RWPE2 (cell line): ENCODE data around the gene PLXDC1.

Source experiments
- ATAC-seq: fragments of 200-7000 bp; cut with Tn5 transposase; 3 replicates; pipeline ENCODE4 v1.9.1; 2021; ENCODE audit warnings: low read depth
- DNase-seq: peaks from one replicate; pipeline ENCODE4 v3.0.0-alpha.2; 2020; ENCODE audit warnings: low spot score
- H3K27ac ChIP-seq: fragments of 450-650 bp; 2 replicates; pipeline ENCODE4 v1.5.1; 2017; ENCODE audit warnings: mild to moderate bottlenecking; ENCODE audit not compliant: poor library complexity, severe bottlenecking
- H3K27me3 ChIP-seq: fragments of 250-450 bp; sonication (Bioruptor Pico); 2 replicates; pipeline ENCODE4 v1.5.1; 2021; ENCODE audit warnings: mild to moderate bottlenecking, moderate library complexity; ENCODE audit not compliant: insufficient read depth, poor library complexity, severe bottlenecking
- H3K36me3 ChIP-seq: fragments of 250-450 bp; sonication (Bioruptor Pico); 2 replicates; pipeline ENCODE4 v1.5.1; 2020; ENCODE audit warnings: low read depth, mild to moderate bottlenecking, moderate library complexity
- H3K4me1 ChIP-seq: fragments of 250-450 bp; sonication (Bioruptor Pico); 2 replicates; pipeline ENCODE4 v1.5.1; 2021; ENCODE audit warnings: mild to moderate bottlenecking, moderate library complexity; ENCODE audit not compliant: insufficient read depth, poor library complexity, severe bottlenecking
- H3K4me3 ChIP-seq: fragments of 250-450 bp; sonication (Bioruptor Pico); 2 replicates; pipeline ENCODE4 v1.5.1; 2021; ENCODE audit warnings: mild to moderate bottlenecking, moderate library complexity; ENCODE audit not compliant: severe bottlenecking
- H3K9me3 ChIP-seq: fragments of 250-450 bp; sonication (Bioruptor Pico); 2 replicates; pipeline ENCODE4 v1.5.1; 2021; ENCODE audit warnings: mild to moderate bottlenecking, moderate library complexity; ENCODE audit not compliant: severe bottlenecking
- CTCF ChIP-seq: fragments of 450-650 bp; IDR thresholded peaks from one replicate; pipeline ENCODE4 v1.5.1; 2017; ENCODE audit warnings: mild to moderate bottlenecking, moderate library complexity; ENCODE audit not compliant: poor library complexity, severe bottlenecking

The PLXDC1 gene

DNA sequence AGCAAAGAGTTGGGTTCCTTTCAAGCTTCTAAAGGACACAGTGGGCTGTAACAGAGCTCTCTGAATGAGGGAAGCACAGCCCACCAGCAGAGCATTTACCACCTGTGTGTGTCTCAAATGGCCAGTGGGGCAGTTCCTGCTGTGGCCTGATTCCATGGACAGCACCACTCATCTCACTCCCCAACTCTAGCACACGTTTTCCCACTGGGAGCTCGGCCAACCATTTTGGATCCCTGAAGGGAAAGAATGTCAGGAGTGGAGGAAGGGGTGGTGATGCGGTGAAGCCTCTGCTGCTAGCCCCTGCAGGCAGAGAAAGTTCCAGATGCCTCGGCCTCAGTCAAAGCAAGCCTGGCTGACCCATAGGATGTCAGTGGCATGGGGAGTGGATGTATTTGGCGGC lies 86.6 kb downstream of the PLXDC1 start:
- TF ChIP-seq CTCF: no peak
- Histone ChIP-seq H3K4me1 (no peaks in the 10 kb centered on the region), H3K27me3 (no peaks in the 10 kb centered on the region), H3K4me3 (no peak overlapping the region), H3K27ac (no peak overlapping the region), H3K36me3 (no peaks in the 10 kb centered on the region), H3K9me3 (no peaks in the 10 kb centered on the region)
- ATAC-seq: no peak
- no peak for DNase-seq

GRCh38 chr17:39064374-39064773 lies 87.1 kb downstream of the PLXDC1 start:
- Histone ChIP-seq H3K4me3 (no peak overlapping the region), H3K36me3 (no peaks in the 10 kb centered on the region), H3K27ac (no peak overlapping the region), H3K9me3 (no peaks in the 10 kb centered on the region), H3K4me1 (no peaks in the 10 kb centered on the region), H3K27me3 (no peaks in the 10 kb centered on the region)
- TF ChIP-seq CTCF: no peak
- DNase-seq: no peak
- 0 out of 3 replicates have a peak, but pooled peaks have one; percentile 17 for ATAC-seq

- no peak for TF ChIP-seq CTCF
- ATAC-seq (no peak), DNase-seq (no peak)
- H3K4me1 ChIP-seq: no peaks in the 10 kb centered on the region
- H3K36me3 ChIP-seq: no peaks in the 10 kb centered on the region
- no peak overlapping the region for H3K4me3 ChIP-seq
- no peaks in the 10 kb centered on the region for H3K9me3 ChIP-seq
- no peak overlapping the region for H3K27ac ChIP-seq
- H3K27me3 ChIP-seq: no peaks in the 10 kb centered on the region
These were observed 87.8 kb downstream of the PLXDC1 start for GRCh38 chr17:39063681-39064069.

- no peak for TF ChIP-seq CTCF
- DNase-seq: no peak
- H3K9me3 ChIP-seq: no peaks in the 10 kb centered on the region
- no peak overlapping the region for H3K4me3 ChIP-seq
- no peaks in the 10 kb centered on the region for H3K36me3 ChIP-seq
- no peaks in the 10 kb centered on the region for H3K27me3 ChIP-seq
- ATAC-seq: no peak
- H3K27ac ChIP-seq: no peak overlapping the region
- H3K4me1 ChIP-seq: no peaks in the 10 kb centered on the region
These were observed 88.4 kb downstream of the PLXDC1 start for GRCh38 chr17:39062846-39063680.

- no peak for TF ChIP-seq CTCF
- no peak for DNase-seq
- ATAC-seq: no peak
- Histone ChIP-seq H3K27me3 (no peaks in the 10 kb centered on the region), H3K4me3 (no peak overlapping the region), H3K27ac (no peak overlapping the region), H3K9me3 (no peaks in the 10 kb centered on the region), H3K4me1 (peaks cover 4% of the 10 kb centered on the region), H3K36me3 (no peaks in the 10 kb centered on the region)
These were observed 92.9 kb downstream of the PLXDC1 start for GRCh38 chr17:39058524-39058923.
